NOMO-1 treated with dmso at 0.1 percent for 144 hours (cell line): ENCODE data around the gene SLC38A3.
"Not testable (repeated sequence)": the region's sequence is repeated elsewhere in the genome, so short reads cannot be mapped to it uniquely, and the experiment has no call there.

Experiments used
- DNase-seq: peaks from one replicate; lab custom pipeline; 2025; ENCODE audit not compliant: unreplicated experiment; lab: John Stamatoyannopoulos, UW

Gene SLC38A3

DNA sequence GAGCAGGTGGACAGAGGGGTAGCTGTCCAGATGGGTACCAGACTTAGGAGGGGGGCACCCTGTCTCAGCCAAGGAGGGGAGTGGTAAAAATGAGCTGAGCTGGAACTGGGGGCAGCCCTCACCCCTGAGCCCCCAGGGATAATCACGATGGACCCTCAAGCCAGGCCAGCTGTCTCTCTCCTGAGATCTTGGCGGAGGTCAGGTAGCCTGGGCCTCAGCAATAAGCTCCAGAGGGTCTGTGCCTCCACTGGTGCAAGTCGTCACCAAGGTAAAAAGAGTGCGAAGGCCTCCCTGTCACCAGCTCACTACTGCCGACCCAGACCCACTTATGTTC is 5.1 kb downstream of the SLC38A3 start:
- DNase-seq, result no peak

DNA sequence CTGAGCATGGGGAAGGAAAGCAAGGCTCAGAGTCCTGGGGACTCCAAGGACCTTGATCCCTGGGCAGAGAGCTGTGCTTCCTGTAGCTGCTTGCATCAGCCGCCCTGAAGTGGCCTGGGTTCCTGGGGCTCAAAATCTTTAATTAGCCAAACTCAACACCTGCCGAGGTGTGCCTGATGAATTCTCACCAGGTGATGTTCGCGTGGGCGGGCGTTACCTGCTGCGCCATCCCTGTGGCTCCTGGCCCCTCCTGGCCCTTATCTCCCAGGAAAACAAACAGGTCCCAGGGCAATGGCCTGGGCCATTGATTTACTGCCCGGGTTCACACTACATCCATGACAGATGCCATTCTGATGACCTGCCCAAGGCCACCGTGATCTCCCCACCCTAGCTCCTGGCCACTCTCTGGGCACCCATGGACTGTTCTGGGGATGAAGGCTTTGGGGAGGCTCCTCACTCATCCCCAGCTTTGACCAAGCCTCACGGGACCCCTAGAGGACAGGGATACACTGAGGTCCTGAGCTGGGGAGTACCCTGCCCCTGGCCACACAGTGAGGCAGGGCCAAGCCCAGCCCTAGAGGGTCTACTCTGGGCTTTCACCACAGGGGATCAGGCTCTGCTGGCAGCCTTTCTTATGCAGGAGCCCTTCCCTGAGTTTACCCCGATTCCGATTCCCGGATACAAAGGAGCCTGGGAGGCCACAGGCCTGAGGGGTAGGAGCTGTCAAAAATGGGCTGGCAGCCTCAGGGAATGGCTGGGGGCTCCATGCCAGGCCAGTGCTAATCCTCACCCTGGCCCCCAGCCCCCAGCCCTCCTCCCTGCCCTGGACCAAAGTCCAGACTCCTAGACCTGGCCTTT is 5.7 kb downstream of the SLC38A3 start:
- no peak for DNase-seq

DNA sequence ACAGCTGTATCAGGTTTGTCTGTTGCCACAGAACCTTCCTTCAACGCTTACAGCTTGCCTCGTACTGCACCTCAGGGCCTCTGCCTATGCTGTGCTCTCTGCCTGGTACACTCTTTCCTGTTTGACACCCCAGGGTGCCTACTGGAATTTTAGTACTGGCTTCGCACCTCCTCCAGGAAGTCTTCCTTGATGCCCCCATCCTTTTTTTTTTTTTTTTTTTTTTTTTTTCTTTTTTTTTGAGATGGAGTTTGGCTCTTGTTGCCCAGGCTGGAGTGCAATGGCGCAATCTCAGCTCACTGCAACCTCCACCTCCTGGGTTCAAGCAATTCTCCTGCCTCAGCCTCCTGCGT is 6.3 kb downstream of the SLC38A3 start:
- not testable (repeated sequence) for DNase-seq

DNA sequence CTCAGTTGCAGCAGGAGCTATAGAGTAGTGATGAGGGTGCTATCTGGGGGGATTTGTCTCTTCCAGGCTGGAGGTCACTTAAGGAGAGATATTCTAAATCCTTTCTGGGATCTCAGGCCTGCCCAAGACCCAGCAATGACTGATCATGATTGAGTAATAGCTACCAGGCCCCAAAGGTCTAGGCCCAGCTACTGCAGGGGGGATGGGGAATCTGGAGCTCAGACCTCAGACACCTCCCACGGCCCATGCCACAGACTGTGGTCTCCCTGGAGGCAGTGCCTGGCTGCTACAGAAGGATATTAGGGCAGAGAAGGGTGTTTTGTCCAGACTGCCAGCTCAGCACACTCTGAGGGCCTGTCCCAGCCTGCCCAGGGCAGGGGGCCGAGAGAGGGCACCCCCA is 6.9 kb downstream of the SLC38A3 start:
- DNase-seq, result no peak

DNA sequence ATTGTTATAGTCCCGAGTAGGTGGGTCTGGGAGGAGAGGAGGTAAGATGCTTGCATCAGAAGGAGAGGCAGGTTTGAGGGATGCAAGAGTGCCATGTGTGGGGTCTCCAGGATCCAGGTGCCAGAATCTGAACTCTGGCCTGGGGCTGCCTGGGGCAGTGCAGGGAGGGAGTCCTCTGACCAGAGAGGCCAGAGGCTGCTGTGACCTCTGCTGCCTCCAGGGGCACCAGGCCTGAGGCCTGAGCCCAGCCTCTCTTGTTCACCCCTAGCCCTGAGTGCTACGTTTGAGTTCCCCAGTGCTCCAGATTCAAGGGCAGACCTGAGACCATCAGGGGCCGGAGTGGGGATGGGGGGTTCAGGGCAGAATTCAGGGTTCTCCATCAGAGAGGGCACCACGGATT is 7.4 kb downstream of the SLC38A3 start:
- no peak for DNase-seq

DNA sequence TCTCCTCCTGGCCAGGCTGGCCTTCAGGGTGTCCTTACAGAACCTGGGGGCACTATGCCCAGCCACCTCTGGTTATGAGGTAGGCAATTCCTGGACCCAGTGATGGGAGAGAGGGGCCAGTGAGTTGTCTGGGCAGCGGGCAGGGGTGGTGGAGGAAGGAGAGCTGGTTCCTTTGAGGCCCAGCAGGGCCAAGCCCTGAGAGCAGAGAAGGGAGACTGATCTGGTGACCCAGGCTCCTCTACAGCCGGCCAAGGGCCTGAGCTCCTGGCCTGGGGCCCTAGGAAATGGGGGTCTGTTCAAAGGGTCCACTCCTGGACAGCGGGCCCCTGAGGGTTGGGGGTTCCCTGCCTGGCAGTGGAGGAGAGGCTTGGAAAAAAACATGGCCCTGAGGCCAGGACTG is 7.9 kb downstream of the SLC38A3 start:
- DNase-seq, result no peak

DNA sequence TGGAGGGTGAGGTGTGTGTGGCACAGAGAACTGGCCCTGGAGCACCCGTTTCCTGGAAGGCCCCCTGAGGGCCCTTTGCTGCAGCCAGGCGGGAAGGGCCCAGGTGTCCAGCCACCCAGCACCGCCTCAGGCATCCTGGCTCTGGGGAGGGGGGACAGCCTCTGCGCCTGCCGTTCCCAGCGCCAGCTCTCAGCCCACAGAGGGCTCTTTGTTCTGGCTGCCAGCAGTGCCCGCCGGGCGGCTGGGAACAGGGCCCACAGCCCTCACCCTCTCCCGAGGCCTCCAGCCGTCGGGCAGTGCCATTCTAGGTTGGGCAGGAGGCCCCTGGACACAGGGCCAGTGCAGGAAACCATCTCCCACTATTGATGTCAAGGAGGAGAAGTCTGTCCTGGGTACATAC is 8.3 kb downstream of the SLC38A3 start:
- no peak for DNase-seq

DNA sequence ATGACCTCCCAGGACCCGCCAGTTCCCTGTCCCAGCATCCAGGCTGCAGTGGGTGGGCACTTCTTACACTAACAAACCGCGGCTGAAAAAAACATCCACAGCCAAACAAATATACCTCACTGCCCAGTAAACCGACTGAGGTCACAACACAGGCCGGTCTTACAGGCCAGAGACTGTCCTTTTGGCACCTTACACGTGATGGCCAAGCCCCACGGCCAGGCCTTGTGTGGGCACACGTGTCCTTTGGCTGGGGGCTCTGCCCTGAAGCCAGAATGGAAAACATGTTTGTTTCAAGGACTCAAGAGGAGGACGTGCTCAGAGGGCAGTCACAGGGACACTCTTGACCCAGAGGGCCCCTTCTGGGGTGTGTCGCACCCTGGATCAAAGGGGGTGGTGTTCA is 9.8 kb downstream of the SLC38A3 start:
- no peak for DNase-seq

DNA sequence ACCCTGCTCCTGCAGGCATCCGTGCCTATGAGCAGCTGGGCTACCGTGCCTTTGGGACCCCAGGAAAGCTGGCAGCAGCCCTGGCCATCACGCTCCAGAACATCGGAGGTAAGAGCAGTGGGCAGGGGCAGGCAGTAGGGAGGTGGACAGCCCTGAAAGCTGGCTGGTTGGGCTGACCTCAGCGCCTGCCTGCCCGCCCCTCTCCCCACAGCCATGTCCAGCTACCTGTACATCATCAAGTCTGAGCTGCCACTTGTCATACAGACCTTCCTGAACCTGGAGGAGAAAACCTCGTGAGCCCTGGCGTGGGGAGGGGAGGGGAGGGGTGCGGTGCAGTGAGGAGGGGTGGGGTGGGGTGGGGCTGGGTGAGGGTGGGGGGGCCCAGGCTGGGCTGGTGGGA is 10.5 kb downstream of the SLC38A3 start:
- no peak for DNase-seq

DNA sequence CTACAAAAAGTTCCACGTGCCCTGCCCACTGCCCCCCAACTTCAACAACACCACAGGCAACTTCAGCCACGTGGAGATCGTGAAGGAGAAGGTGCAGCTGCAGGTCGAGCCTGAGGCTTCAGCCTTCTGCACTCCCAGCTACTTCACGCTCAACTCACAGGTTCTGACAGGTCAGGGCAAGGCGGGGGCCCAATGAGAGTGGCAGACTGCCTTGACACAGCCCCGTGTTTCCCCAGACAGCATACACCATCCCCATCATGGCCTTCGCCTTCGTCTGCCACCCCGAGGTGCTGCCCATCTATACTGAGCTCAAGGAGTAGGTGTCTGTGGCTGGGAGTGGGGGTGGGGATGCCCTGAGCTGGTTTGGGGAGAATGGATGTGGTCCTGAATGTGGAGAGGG is 12.6 kb downstream of the SLC38A3 start:
- no peak for DNase-seq

DNA sequence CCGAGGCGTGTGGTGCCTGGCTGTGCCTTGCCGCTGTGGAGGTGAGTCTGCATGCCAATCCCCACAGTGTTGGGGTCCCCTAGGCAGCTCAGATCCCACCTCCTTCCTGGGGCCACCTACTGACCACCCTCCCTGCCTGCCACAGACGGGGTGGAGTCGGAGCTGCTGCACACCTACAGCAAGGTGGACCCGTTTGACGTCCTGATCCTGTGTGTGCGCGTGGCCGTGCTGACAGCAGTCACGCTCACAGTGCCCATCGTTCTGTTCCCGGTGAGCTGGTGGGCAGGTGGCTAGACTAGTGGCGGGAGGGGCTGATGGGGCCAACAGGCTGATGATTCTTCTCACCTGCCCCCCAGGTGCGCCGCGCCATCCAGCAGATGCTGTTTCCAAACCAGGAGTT is 13.4 kb downstream of the SLC38A3 start:
- no peak for DNase-seq

DNA sequence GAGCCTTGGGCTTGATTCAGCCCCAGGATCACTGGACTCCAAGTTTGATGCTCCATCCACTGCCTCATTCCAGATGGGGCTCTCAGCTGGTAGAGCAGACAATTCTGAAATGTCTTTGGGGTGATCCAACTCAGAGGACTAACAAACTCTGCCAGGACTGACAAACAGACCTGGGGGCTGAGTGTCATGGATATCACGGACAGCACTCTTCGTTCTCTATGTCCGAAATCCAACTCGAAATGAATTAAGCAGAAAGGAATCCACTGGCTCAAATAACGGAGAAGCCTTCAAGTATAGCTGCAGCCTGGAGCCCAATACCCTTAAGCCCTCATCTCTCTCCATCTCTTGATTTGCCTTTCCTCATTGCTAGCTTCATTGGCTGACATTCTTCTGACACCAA is 14.2 kb downstream of the SLC38A3 start:
- no peak for DNase-seq

DNA sequence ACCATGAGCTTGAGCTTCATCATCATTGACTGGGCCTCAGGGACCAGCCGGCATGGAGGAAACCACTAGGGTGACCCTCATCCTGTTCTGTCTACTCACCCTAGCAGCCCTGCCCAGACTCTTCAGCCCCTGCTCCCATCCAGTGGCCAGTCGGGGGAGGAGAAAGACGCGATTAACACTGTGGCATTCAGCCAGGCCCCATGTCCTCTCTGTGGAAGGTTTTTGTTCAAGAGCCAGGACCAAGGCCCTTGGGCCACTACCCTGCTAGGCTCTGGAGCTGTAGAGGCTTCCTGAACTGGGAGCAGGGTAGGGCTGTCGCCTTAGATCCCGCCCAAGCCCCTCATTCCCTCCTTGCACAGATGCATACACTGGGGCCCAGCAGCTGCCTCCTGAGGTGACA is 15.0 kb downstream of the SLC38A3 start:
- no peak for DNase-seq

DNA sequence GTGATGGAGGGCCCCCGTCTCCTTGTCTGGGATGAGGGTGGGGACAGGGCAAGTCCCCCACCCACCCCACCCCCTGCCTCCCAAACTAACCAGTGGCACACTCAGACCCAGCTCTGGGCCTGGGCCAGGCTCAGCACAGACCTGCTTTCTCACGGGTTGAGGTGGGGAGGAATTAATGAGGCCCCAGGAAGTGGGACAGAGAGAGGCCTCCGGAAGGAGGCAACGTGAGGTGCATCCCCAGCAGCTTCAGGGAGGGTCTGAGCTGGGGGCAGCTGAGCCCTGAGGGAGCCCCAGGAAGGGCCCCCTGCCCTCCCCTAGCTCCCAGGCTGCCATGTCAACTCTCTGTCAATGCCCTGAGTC is 16.0 kb downstream of the SLC38A3 start:
- DNase-seq, result no peak

DNA sequence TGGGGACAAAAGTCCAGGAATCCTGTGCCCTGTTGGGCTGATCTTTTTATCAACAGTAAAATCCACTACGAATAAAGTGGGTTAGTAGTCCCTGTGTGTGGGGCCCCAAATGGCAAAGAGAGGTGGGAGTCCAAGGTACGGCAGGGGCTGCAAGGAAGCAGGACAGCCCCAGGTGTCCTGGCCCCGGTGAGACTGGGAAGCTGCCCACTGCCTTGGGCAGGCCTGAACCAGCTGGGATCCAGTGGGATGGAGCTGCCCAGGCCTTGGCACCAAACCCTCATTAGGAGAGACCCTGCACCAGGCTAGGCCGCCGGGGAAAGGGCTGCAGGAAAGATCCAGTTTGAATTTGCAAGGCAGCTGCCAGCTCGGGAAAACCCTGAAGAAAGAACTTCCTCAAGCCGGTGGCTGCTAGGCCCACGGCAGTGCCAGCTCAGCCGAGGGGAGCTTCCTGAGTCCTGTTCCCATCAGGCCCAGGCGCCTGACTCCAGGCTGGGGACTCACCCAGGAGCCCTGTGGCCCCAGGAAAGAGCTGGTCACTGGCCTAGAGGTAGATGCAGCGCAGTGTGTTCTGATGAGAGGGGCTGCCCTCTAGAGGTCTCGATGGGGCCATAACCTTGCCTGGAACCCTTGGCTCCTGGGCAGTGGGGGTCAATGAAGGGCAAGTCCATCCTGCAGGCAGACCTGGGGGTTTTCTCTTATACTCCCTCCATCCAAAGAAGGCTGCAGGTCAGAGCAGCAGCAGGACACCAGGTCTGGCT is 16.5 kb downstream of the SLC38A3 start:
- DNase-seq, result no peak

DNA sequence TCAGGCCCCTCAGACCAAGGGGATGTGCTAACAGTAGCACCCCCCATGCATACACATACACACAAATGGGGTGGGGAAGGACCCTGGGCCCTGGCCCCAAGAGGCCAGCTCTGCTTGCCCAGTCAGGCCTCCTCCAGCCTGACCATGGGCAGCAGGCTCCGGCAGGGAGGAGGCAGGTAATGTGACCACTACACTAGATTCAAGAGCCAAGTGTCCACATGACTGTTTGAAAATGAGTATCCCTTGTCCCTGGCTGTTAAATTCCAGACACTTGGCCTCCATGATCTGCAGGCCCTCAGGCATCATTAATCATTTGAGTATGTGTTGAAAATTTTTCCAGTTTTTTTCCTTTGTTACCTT is 17.1 kb downstream of the SLC38A3 start:
- DNase-seq, result no peak

DNA sequence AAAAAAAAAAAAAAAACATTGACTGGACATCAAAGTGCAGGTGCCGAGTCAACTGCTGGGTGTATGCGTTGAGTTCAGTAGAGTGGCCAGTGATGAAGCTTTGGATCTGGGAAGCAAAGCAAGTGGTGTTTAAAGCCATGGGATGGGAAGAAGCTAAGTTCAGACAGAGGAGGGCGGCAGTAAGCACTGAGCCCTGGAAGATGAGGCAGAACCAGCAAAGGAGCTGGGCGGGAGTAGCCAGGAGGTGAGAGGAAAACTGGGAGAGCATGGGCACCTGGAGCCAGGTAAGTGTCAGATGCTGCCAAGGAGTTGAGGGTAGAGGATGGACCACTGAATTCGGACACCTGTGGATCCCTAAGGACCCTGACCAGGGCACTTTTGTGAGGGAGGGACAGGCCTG is 19.6 kb downstream of the SLC38A3 start:
- no peak for DNase-seq

DNA sequence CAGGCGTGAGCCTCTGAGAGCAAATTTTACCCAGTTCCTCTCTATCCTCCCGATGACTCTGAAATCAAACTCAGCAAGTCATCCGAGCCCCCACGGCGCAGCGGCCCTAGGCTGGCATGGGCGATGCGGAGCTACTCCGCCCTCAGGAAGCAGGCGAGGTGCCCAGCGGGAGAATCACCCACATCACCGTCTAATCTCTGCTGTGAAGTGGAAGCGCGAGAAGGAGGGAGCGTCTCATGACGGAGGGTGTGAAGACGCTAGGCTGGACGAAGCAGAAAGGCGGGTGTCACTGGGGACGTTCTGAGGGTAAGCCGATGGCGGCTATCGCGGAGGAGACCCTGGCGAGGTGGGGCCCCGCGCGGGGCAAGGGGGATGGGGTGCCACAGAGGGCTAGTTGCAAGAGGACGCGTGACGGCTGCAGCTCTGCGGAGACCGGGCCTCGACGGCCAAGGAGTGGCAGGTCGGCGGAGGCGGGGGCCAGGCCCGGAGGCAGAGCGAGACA is 21.9 kb downstream of the SLC38A3 start:
- DNase-seq, result peak; percentile 34

DNA sequence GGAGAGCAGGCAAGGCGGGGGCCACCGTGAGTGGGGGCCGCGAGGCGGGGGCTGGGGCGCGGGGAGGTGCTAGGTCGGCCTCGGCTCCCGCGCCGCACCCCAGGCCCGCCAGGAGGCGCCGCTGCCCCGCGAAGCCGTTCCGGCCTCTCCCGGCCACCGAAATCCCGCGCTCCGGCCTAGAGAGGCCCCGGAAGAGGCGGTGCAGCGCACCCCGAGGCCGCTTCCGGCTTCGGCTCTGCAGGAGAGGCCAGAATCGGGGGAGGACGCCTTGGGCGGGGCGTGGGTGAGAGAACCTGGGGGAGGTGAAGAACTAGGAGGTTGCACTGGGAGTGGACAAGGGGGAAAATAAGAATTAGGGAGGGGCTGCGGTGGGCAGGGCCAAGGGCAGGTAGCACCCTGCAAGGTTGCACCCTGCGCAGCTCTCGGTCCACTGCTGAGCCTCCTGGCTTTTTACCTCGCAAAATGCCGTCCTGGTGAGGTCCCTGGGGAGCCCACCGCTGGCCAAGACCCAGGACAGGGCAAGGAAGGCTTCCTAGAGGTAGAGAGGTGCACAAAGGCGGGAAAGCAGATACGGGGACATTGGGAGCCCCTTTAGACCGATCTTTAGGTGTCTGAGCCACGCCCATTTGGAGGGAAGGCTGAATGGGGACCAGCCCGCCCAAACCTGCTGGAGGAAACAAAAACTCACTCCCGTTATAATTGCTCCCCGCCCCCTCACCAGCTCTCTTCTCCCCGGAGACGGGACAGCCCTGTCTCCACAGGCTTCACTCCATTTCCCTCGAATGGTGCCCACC is 22.5 kb downstream of the SLC38A3 start:
- peak; percentile 92 for DNase-seq

DNA sequence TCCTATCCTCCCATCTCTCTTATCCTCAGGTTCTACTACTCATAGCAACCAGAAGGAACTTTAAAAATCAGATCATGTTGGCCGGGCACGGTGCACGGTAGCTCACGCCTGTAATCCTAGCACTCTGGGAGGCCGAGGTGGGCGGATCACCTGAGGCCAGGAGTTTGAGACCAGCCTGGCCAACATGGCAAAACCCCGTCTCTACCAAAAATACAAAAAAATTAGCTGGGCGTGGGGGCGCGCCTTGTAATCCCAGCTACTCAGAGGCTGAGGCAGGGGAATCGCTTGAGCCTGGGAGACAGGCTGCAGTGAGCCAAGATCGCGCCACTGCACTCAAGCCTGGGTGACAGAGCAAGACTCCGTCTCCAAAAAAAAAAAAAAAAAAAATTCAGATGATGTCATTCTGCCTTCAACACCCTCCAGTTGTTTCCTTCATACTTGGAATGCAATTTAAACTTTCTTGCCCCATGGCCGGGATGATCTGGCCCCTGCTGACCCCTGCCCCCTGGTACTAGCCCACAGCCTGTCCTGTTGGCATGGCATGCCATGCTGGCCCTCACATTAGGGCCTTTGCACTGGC is 23.2 kb downstream of the SLC38A3 start:
- DNase-seq, result not testable (repeated sequence)

DNA sequence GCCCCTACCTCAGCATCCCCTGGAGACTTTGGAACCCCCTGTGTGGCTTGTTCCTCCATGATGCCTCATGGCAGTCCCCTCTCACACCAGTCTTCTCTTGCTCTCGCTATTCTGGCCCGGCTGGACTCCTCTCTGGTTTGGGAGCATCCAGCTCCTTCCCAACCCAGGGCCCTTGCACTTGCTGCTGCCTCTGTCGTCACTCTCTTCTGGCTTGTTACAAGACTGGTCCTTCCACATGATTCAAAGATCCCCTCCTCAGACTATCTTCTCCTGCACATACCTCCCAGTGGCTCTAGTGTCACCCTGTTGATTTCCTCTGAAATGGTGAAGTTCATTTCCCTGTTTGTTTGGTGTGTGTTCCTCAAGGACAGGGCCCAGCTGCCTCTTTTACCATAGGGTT is 24.4 kb downstream of the SLC38A3 start:
- no peak for DNase-seq
